ENCODE results near the gene GUCY1B1. TPM values are rescaled to one million over a fixed set of nuclear protein-coding genes. Genes with fewer than 3 reads are reported as not detected.

Gene GUCY1B1
- total RNA-seq, 1 experiment from 2014 or later = 0.50 TPM

DNA sequence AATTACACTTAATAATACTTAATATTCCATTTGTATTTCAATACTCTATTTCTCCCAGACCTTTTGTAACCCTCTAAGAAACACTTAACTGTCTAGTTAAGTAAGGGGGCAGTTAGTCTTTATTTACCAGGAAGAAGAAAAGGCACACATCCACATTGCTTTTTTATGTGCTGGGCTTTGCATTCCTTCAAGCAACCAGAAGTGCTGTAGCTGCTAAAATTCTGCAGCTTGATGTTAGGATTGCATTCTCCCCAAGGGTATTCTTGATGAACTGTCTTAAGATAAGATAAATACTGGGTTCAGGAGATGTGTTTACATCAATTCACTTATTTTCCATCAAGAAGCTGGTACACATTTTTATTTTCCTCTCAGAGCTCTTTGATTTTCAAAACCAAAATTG lies 83.3 kb downstream of the GUCY1B1 start:
- no peaks in the 10 kb centered on the region for H3K27me3 Mint-ChIP-seq (ENCODE audit: low read depth)
- H3K9ac ChIP-seq (ENCODE audit: extremely low read depth, insufficient read length, low read length) = no peak overlapping the region
- no peak overlapping the region for H2BK120ac ChIP-seq (ENCODE audit: low read depth, low read length, poor library complexity, severe bottlenecking)
- no peak overlapping the region for H3K27ac Mint-ChIP-seq
- no peak overlapping the region for H3T11ph ChIP-seq (ENCODE audit: low read length)
- TF ChIP-seq, protein P1, sequence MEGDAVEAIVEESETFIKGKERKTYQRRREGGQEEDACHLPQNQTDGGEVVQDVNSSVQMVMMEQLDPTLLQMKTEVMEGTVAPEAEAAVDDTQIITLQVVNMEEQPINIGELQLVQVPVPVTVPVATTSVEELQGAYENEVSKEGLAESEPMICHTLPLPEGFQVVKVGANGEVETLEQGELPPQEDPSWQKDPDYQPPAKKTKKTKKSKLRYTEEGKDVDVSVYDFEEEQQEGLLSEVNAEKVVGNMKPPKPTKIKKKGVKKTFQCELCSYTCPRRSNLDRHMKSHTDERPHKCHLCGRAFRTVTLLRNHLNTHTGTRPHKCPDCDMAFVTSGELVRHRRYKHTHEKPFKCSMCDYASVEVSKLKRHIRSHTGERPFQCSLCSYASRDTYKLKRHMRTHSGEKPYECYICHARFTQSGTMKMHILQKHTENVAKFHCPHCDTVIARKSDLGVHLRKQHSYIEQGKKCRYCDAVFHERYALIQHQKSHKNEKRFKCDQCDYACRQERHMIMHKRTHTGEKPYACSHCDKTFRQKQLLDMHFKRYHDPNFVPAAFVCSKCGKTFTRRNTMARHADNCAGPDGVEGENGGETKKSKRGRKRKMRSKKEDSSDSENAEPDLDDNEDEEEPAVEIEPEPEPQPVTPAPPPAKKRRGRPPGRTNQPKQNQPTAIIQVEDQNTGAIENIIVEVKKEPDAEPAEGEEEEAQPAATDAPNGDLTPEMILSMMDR (conservative IDR thresholded peaks at IDR 0.05) = no peak
- no peak overlapping the region for H2BK15ac ChIP-seq (ENCODE audit: low read depth, low read length)
- H2AFZ ChIP-seq (ENCODE audit: low read length) = no peak overlapping the region
- H3K4me3 Mint-ChIP-seq = no peak overlapping the region
- no peak overlapping the region for H2BK20ac ChIP-seq (ENCODE audit: low read depth, low read length, poor library complexity, severe bottlenecking)
- no peaks in the 10 kb centered on the region for H3K79me2 ChIP-seq (ENCODE audit: insufficient read depth, low read length)
- H3K18ac ChIP-seq (ENCODE audit: insufficient read length, low read depth, low read length) = no peak overlapping the region
- H2AK5ac ChIP-seq (ENCODE audit: insufficient read length, low read length) = no peak overlapping the region
- no peaks in the 10 kb centered on the region for H3K9me3 ChIP-seq (ENCODE audit: control insufficient read depth, low read depth, low read length)
- H3K27ac ChIP-seq (ENCODE audit: insufficient read length, low read depth, low read length) = no peak overlapping the region
- H4K8ac ChIP-seq (replicated peaks; ENCODE audit: insufficient read length, low read depth, low read length) = no peak overlapping the region
- H3K27me3 ChIP-seq (ENCODE audit: insufficient read depth, low read length) = no peaks in the 10 kb centered on the region
- H3K14ac ChIP-seq (ENCODE audit: insufficient read depth, low read length) = no peak overlapping the region
- H3K4ac ChIP-seq (ENCODE audit: low read depth, low read length) = no peak overlapping the region
- H3K56ac ChIP-seq (ENCODE audit: insufficient read length, low read depth, low read length) = no peak overlapping the region
- no peaks in the 10 kb centered on the region for H4K20me1 ChIP-seq (ENCODE audit: control insufficient read depth, insufficient read depth, insufficient read length)
- no peak overlapping the region for H3K23ac ChIP-seq (ENCODE audit: insufficient read length, low read depth, low read length)
- H3K79me1 ChIP-seq (ENCODE audit: insufficient read depth, low read depth, low read length, poor library complexity, severe bottlenecking) = no peaks in the 10 kb centered on the region
- H2BK5ac ChIP-seq (ENCODE audit: insufficient read length, low read length) = no peak overlapping the region
- no peaks in the 10 kb centered on the region for H3K23me2 ChIP-seq (ENCODE audit: insufficient read length, low read depth, low read length, poor library complexity, severe bottlenecking)
- no peak for DNase-seq
- peaks cover 10 to 15% of the 10 kb centered on the region in 2 experiments for H3K4me1 Mint-ChIP-seq
- H4K91ac ChIP-seq (ENCODE audit: insufficient read length, low read depth, low read length) = no peak overlapping the region
- no peak overlapping the region for H4K5ac ChIP-seq (ENCODE audit: insufficient read length, low read depth, low read length)
- no peaks in the 10 kb centered on the region for H3K4me1 ChIP-seq (ENCODE audit: insufficient read depth, low read length)
- H3K9me3 Mint-ChIP-seq = peaks cover 14 to 16% of the 10 kb centered on the region in 2 experiments
- peaks cover 4 to 8% (median 6%) of the 10 kb centered on the region in 3 experiments; a peak in 6 of 7 replicates for H3K36me3 Mint-ChIP-seq (ENCODE audit: insufficient read depth in 1 of 3, low read depth in 3 of 3)
- H3K4me2 ChIP-seq (ENCODE audit: insufficient read depth, insufficient read length, low read length) = no peak overlapping the region
- no peak overlapping the region for H2BK12ac ChIP-seq (ENCODE audit: insufficient read length, low read depth, low read length)

Measured in H9 (cell line).